NT2/D1 (cell line): ENCODE data around the gene MAP3K6.

Source experiments
- SUZ12 ChIP-seq: IDR thresholded peaks from 2 replicates; pipeline ENCODE4 v1.6.1; 2011; ENCODE audit not compliant: insufficient read length, insufficient read depth; ENCODE audit errors: extremely low read depth
- ZNF274 ChIP-seq: IDR thresholded peaks from 2 replicates; pipeline ENCODE4 v1.6.1; 2011; ENCODE audit warnings: mild to moderate bottlenecking, low read depth, low read length

- TF ChIP-seq ZNF274, result no peak
- no peak for TF ChIP-seq SUZ12
Observed at GRCh38 chr1:27388337-27389005, 21.7 kb upstream of the MAP3K6 start.
